ENCODE data around the gene CDH4.

- no peak for TF ChIP-seq CTCF (IDR thresholded peaks at IDR 0.05)
- no peak for TF ChIP-seq ZFX (IDR thresholded peaks at IDR 0.05; ENCODE audit: borderline replicate concordance)
Observed at GRCh38 chr20:61251529-61252393, at the start of gene CDH4.
